HEK293 (cell line): Measurements from ENCODE around the gene RSPH3.

Experiments
- CTCF ChIA-PET: fragments of 350-600 bp; formaldehyde crosslinking; extraction: SDS; loops from one replicate; lab custom pipeline; 2021; ENCODE audit warnings: antibody characterized with exemption; lab: Yijun Ruan, JAX
- POLR2A ChIA-PET: fragments of 300-600 bp; formaldehyde crosslinking; extraction: SDS; loops from one replicate; lab custom pipeline; 2020; ENCODE audit warnings: antibody characterized with exemption, inconsistent platforms; lab: Yijun Ruan, JAX
- H3K27ac ChIP-seq: fragments of 200-500 bp; sonication (Bioruptor generic); 2 replicates; pipeline ENCODE4 v1.5.1; 2014; ENCODE audit warnings: low read depth, low read length, control low read depth, inconsistent platforms; ENCODE audit errors: extremely low read depth
- H3K36me3 ChIP-seq, 2 experiments: fragments of 200-500 bp in 1 of 2; sonication (Bioruptor generic) in 1 of 2; 1 replicate in 1 of 2; 2 replicates in 1 of 2; pipeline ENCODE4 v1.5.1; 2014 to 2017; ENCODE audit warnings: inconsistent platforms in 2 of 2, low read length in 2 of 2; ENCODE audit not compliant: control insufficient read depth in 2 of 2, insufficient read depth in 1 of 2
- H3K4me1 ChIP-seq: fragments of 200-500 bp; sonication (Bioruptor generic); 2 replicates; pipeline ENCODE4 v1.5.1; 2014; ENCODE audit warnings: mild to moderate bottlenecking, low read length, inconsistent platforms; ENCODE audit not compliant: control insufficient read depth, insufficient read depth
- H3K4me3 ChIP-seq: 2 replicates; pipeline ENCODE4 v1.5.1; 2011; ENCODE audit warnings: low read depth, mild to moderate bottlenecking, control low read depth, low read length, moderate library complexity
- H3K9me3 ChIP-seq: fragments of 200-500 bp; sonication (Bioruptor generic); 2 replicates; pipeline ENCODE4 v1.5.1; 2014; ENCODE audit warnings: low read depth, low read length, inconsistent platforms; ENCODE audit not compliant: control insufficient read depth, insufficient read depth
- BCL11A ChIP-seq: fragments of 450-650 bp; formaldehyde crosslinking; IDR thresholded peaks from 2 replicates; pipeline ENCODE4 v1.5.1; 2016; ENCODE audit warnings: low read depth, missing biosample characterization, missing genetic modification characterization
- BCL6B ChIP-seq: fragments of 450-650 bp; formaldehyde crosslinking; IDR thresholded peaks from 2 replicates; pipeline ENCODE4 v1.5.1; 2017; ENCODE audit warnings: missing biosample characterization, missing genetic modification characterization
- GFI1B ChIP-seq: fragments of 450-650 bp; formaldehyde crosslinking; IDR thresholded peaks from 2 replicates; pipeline ENCODE4 v1.5.1; 2016; ENCODE audit warnings: missing biosample characterization, missing genetic modification characterization
- GLIS2 ChIP-seq: fragments of 450-650 bp; formaldehyde crosslinking; IDR thresholded peaks from 2 replicates; pipeline ENCODE4 v1.5.1; 2016; ENCODE audit warnings: missing biosample characterization, missing genetic modification characterization
- SP2 ChIP-seq: fragments of 450-650 bp; formaldehyde crosslinking; IDR thresholded peaks from 2 replicates; pipeline ENCODE4 v1.5.1; 2016; ENCODE audit warnings: missing biosample characterization, missing genetic modification characterization
- SP7 ChIP-seq: fragments of 450-650 bp; formaldehyde crosslinking; IDR thresholded peaks from 2 replicates; pipeline ENCODE4 v1.5.1; 2016; ENCODE audit warnings: missing biosample characterization, missing genetic modification characterization
- WT1 ChIP-seq: fragments of 450-650 bp; formaldehyde crosslinking; IDR thresholded peaks from 2 replicates; pipeline ENCODE4 v1.5.1; 2016; ENCODE audit warnings: missing biosample characterization, missing genetic modification characterization
- YY2 ChIP-seq: fragments of 450-650 bp; formaldehyde crosslinking; IDR thresholded peaks from 2 replicates; pipeline ENCODE4 v1.5.1; 2016; ENCODE audit warnings: missing biosample characterization, missing genetic modification characterization
- ZBTB1 ChIP-seq: fragments of 450-650 bp; formaldehyde crosslinking; IDR thresholded peaks from 2 replicates; pipeline ENCODE4 v1.5.1; 2016; ENCODE audit warnings: missing biosample characterization, missing genetic modification characterization
- ZNF214 ChIP-seq: fragments of 450-650 bp; formaldehyde crosslinking; IDR thresholded peaks from 2 replicates; pipeline ENCODE4 v1.5.1; 2017; ENCODE audit warnings: missing biosample characterization, mild to moderate bottlenecking, missing genetic modification characterization, borderline replicate concordance
- ZNF274 ChIP-seq, 2 experiments: fragments of 200-500 bp in 1 of 2; fragments of 450-650 bp in 1 of 2; sonication (Bioruptor generic) in 1 of 2; formaldehyde crosslinking in 1 of 2; IDR thresholded peaks; 2 replicates each; pipeline versions ENCODE4 v1.5.1 to v1.6.1; 2014 to 2016; ENCODE audit warnings: borderline replicate concordance in 1 of 2, inconsistent platforms in 1 of 2, low read length in 1 of 2, missing biosample characterization in 1 of 2, missing genetic modification characterization in 1 of 2
- ZNF350 ChIP-seq: fragments of 450-650 bp; formaldehyde crosslinking; IDR thresholded peaks from 2 replicates; pipeline ENCODE4 v1.5.0; 2017; ENCODE audit warnings: missing biosample characterization, mild to moderate bottlenecking, missing genetic modification characterization
- ZNF366 ChIP-seq: fragments of 450-650 bp; formaldehyde crosslinking; conservative IDR thresholded peaks from 2 replicates; pipeline ENCODE4 v1.5.1; 2016; ENCODE audit warnings: missing biosample characterization, missing genetic modification characterization
- ZNF473 ChIP-seq: fragments of 450-650 bp; formaldehyde crosslinking; IDR thresholded peaks from 2 replicates; pipeline ENCODE4 v1.5.1; 2017; ENCODE audit warnings: missing biosample characterization, missing genetic modification characterization
- ZNF548 ChIP-seq: fragments of 450-650 bp; formaldehyde crosslinking; IDR thresholded peaks from 2 replicates; pipeline ENCODE4 v1.5.1; 2016; ENCODE audit warnings: missing biosample characterization, missing genetic modification characterization
- ZNF549 ChIP-seq: fragments of 450-650 bp; IDR thresholded peaks from 2 replicates; pipeline ENCODE4 v1.5.1; 2018; ENCODE audit warnings: missing biosample characterization, missing genetic modification characterization, mild to moderate bottlenecking, inconsistent platforms, moderate library complexity
- ZNF555 ChIP-seq: fragments of 450-650 bp; formaldehyde crosslinking; conservative IDR thresholded peaks from 2 replicates; pipeline ENCODE4 v1.5.1; 2017; ENCODE audit warnings: missing biosample characterization, mild to moderate bottlenecking, missing genetic modification characterization, inconsistent platforms
- ZNF621 ChIP-seq: fragments of 450-650 bp; formaldehyde crosslinking; IDR thresholded peaks from 2 replicates; pipeline ENCODE4 v1.5.1; 2017; ENCODE audit warnings: missing biosample characterization, missing genetic modification characterization
- ZNF670 ChIP-seq: fragments of 450-650 bp; formaldehyde crosslinking; IDR thresholded peaks from 2 replicates; pipeline ENCODE4 v1.5.1; 2016; ENCODE audit warnings: missing biosample characterization, missing genetic modification characterization, low read depth
- ZNF843 ChIP-seq: fragments of 450-650 bp; formaldehyde crosslinking; IDR thresholded peaks from 2 replicates; pipeline ENCODE4 v1.5.1; 2016; ENCODE audit warnings: missing biosample characterization, missing genetic modification characterization
- ZSCAN18 ChIP-seq: fragments of 450-650 bp; formaldehyde crosslinking; IDR thresholded peaks from 2 replicates; pipeline ENCODE4 v1.5.1; 2016; ENCODE audit warnings: missing biosample characterization, missing genetic modification characterization
- ZSCAN23 ChIP-seq: fragments of 450-650 bp; formaldehyde crosslinking; IDR thresholded peaks from 2 replicates; pipeline ENCODE4 v1.5.1; 2016; ENCODE audit warnings: missing biosample characterization, missing genetic modification characterization
- ZSCAN30 ChIP-seq: fragments of 450-650 bp; IDR thresholded peaks from 2 replicates; pipeline ENCODE4 v1.5.1; 2018; ENCODE audit warnings: missing biosample characterization, mild to moderate bottlenecking, missing genetic modification characterization, moderate library complexity
- TF ChIP-seq, protein P1 (sequence below): fragments of 450-650 bp; IDR thresholded peaks from 2 replicates; pipeline ENCODE4 v1.5.1; 2018; ENCODE audit warnings: missing biosample characterization, missing genetic modification characterization
- TF ChIP-seq, protein P2 (sequence below): fragments of 450-650 bp; formaldehyde crosslinking; conservative IDR thresholded peaks from 2 replicates; pipeline ENCODE4 v1.5.1; 2016; ENCODE audit warnings: low read depth, missing biosample characterization, missing genetic modification characterization

Gene RSPH3

GRCh38 chr6:159017757-159018559 is 18.0 kb upstream of the RSPH3 start (continued):
- TF ChIP-seq WT1 (tag by site-specific recombination) (no peak), ZSCAN18 (tag by site-specific recombination) (no peak), ZNF473 (no peak), SP7 (tag by site-specific recombination) (no peak), ZNF350 (tag by site-specific recombination) (no peak)

DNA sequence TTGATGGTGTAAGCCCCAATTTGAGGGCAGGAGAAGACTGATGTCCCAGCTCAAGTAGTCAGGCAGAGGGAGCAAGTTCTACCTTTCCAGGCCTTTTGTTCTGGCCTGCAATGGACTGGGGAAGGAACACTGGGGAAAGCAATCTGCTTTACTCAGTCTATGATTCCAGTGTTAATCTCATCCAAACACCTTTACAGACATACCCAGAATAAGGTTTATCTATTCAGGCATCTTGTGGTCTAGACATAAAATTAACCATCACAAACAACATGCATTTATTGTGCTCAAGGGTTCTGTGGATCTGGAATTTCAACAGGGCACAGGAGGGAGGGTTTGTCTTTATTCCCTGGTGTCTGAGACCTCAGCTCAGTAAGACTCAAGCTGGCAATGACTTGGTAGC is 14.4 kb upstream of the RSPH3 start:
- ChIA-PET CTCF (interaction anchor here (1.5 to 1.8 kb wide), 2 partner anchors 12 to 120 kb away, joined by 3 to 7 read pairs; no protein-coding TSS in a partner anchor), POLR2A (no interaction called here)
- no peak overlapping the region for H3K4me3 ChIP-seq
- H3K36me3 ChIP-seq, result no peaks in the 10 kb centered on the region
- TF ChIP-seq ZNF214 (tag by site-specific recombination), result no peak
- no peak for TF ChIP-seq ZNF843 (tag by site-specific recombination)
- TF ChIP-seq BCL6B (tag by site-specific recombination), result no peak
- TF ChIP-seq, protein P1, sequence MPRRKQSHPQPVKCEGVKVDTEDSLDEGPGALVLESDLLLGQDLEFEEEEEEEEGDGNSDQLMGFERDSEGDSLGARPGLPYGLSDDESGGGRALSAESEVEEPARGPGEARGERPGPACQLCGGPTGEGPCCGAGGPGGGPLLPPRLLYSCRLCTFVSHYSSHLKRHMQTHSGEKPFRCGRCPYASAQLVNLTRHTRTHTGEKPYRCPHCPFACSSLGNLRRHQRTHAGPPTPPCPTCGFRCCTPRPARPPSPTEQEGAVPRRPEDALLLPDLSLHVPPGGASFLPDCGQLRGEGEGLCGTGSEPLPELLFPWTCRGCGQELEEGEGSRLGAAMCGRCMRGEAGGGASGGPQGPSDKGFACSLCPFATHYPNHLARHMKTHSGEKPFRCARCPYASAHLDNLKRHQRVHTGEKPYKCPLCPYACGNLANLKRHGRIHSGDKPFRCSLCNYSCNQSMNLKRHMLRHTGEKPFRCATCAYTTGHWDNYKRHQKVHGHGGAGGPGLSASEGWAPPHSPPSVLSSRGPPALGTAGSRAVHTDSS (tag by site-specific recombination), result no peak
- TF ChIP-seq ZNF549 (tag by site-specific recombination), result no peak
- no peak for TF ChIP-seq ZNF274 (IDR thresholded peaks at IDR 0.05; ENCODE audit: low read length)
- TF ChIP-seq ZNF274 (tag by site-specific recombination; IDR thresholded peaks at IDR 0.05; ENCODE audit: borderline replicate concordance), result no peak
- TF ChIP-seq, protein P2, sequence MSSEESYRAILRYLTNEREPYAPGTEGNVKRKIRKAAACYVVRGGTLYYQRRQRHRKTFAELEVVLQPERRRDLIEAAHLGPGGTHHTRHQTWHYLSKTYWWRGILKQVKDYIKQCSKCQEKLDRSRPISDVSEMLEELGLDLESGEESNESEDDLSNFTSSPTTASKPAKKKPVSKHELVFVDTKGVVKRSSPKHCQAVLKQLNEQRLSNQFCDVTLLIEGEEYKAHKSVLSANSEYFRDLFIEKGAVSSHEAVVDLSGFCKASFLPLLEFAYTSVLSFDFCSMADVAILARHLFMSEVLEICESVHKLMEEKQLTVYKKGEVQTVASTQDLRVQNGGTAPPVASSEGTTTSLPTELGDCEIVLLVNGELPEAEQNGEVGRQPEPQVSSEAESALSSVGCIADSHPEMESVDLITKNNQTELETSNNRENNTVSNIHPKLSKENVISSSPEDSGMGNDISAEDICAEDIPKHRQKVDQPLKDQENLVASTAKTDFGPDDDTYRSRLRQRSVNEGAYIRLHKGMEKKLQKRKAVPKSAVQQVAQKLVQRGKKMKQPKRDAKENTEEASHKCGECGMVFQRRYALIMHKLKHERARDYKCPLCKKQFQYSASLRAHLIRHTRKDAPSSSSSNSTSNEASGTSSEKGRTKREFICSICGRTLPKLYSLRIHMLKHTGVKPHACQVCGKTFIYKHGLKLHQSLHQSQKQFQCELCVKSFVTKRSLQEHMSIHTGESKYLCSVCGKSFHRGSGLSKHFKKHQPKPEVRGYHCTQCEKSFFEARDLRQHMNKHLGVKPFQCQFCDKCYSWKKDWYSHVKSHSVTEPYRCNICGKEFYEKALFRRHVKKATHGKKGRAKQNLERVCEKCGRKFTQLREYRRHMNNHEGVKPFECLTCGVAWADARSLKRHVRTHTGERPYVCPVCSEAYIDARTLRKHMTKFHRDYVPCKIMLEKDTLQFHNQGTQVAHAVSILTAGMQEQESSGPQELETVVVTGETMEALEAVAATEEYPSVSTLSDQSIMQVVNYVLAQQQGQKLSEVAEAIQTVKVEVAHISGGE (tag by site-specific recombination), result no peak
- TF ChIP-seq SP2 (tag by site-specific recombination), result no peak
- TF ChIP-seq ZNF621 (tag by site-specific recombination), result no peak
- TF ChIP-seq BCL11A (tag by site-specific recombination), result no peak
- no peak for TF ChIP-seq ZNF548 (tag by site-specific recombination)
- TF ChIP-seq ZNF366, result no peak
- TF ChIP-seq ZNF555, result no peak
- no peak for TF ChIP-seq GFI1B (tag by site-specific recombination)
- no peak for TF ChIP-seq GLIS2 (tag by site-specific recombination)
- no peak for TF ChIP-seq ZSCAN23 (tag by site-specific recombination)
- no peak for TF ChIP-seq ZBTB1 (tag by site-specific recombination)
- no peak for TF ChIP-seq ZNF670 (tag by site-specific recombination)
- no peak for TF ChIP-seq YY2 (tag by site-specific recombination)
- no peak for TF ChIP-seq ZSCAN30
- H3K27ac ChIP-seq, result no peak overlapping the region
- H3K4me1 ChIP-seq, result no peaks in the 10 kb centered on the region
- H3K9me3 ChIP-seq, result no peaks in the 10 kb centered on the region
